Measurements from ENCODE around the gene TRHDE.
"Not testable (repeated sequence)": the region's sequence is repeated elsewhere in the genome, so short reads cannot be mapped to it uniquely, and the experiment has no call there.

TRHDE gene

DNA sequence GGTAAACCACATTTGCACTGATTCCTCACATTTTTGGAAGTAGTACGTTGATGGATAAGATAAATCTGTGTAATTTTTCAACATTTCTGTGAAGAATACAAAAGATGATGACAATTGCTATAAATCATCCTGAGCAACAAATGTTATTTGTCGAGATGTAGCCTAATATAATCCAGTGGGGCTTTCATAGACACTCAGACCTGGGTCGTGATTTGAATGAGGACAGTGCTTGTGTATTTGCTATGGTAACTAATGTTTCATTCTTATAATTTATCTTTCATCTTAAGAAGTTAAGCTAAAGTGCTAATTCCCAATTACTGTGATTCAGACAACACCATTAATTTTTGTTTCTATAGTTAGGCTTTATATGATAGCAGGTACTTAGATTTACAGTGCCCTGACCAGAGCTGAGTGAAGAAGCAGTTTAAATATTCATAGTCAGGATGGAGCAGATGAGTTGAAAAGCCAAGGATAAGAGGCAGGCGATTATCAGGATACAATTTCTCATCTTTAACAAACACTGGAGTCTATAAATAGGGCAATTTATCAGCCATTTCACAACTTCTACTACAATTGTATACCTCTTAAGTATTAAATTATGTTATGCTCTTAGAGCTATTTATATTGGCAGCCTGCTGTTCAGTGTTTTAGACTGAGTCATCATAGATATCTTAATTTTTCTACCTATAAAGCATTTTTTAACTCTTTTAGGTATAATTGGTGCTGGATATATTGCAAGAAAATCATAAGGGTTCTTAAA is 359.9 kb downstream of the TRHDE start:
- DNase-seq (ENCODE audit: low spot score): no peak

DNA sequence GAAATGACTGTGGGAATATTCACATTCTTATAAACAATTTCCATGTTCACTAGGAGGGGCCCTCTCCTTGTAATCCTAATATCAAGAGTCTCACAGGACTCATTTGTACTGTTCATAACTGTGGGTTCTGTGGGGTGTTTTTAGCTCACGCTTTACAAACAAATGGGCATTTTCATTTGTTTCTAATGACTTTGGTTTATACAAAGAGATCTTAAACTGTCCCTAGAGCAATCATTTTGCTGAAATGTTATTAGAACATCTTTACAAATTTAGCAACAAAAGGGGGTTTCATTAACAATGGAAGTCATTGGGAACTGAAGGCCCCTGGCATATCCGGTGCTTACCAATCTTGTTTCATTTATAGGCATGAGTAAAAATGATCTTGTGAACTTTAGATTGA is 370.5 kb downstream of the TRHDE start:
- DNase-seq (ENCODE audit: low spot score): no peak

DNA sequence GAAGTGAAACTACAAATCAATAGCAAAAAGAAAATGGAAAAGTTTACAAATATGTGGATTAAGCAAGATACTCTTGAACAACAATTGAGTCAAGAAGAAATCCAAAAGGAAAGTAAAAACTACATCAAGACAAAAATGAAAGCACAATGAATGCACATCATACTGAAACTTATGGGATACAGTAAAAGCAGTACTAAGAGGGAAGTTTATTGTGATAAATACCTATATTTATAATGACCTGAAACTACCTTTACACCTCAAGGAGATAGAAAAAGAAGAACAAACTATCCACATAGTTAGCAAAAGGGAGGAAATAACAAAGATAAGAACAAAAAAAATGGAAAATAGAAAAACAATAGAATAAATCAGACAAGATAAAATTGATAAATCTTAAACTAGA is 375.0 kb downstream of the TRHDE start:
- no peak for DNase-seq (ENCODE audit: low spot score)

DNA sequence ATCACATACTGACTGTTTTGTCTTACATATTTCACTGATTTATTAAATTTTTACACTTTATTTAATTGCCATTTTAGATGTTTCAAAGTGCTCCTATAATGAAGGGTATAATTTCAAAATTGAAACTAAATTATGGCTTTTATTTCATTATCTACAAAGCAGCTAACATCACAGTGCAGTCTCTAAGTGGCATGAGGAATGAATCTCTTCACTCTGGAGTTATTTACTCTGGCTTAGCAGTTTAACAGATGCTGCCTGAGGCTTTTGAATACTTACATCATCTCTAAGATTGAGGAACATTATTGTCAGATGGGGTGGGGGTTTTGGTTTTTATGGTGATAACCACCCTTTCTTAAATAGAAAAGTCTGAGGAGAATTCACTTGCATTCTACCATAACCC is 386.4 kb downstream of the TRHDE start:
- DNase-seq (ENCODE audit: low spot score): no peak

DNA sequence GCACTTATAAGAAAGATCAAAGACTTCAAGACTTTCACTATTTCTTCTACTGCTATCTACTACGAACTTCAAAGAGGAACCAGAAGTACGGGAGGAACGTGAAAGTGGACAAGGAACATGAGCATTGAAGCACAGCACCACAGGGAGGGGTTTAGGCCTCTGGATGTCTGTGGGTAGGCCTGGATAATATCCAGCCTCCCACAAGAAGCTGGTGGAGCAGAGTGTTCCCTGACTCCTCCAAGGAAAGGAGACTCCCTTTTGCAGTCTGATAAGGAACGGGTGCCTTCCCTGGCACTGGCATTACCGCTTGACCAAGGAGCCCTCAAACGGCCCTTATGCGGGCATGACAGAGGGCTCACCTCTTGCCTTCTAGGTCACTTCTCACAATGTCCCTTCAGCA is 388.0 kb downstream of the TRHDE start:
- not testable (repeated sequence) for DNase-seq (ENCODE audit: low spot score)

DNA sequence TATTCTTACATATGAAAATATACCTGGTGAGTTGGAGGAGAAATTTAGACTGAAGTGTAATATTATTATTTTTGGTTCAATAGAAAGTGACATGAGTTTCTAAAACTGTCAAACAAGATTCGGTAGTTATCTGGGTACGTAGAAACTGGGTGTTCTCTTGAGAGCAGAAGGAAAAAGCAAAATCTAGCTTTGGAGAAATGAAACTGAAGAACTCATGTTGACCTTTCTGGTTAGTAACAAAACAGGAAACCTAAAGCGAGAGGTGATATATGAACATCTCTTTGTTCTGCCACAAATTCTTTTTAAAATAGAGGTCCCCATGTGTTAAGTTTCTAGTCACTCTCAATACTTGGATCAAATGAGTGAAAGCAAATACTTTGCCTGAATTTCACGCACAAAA is 401.7 kb downstream of the TRHDE start:
- no peak for DNase-seq (ENCODE audit: low spot score)

DNA sequence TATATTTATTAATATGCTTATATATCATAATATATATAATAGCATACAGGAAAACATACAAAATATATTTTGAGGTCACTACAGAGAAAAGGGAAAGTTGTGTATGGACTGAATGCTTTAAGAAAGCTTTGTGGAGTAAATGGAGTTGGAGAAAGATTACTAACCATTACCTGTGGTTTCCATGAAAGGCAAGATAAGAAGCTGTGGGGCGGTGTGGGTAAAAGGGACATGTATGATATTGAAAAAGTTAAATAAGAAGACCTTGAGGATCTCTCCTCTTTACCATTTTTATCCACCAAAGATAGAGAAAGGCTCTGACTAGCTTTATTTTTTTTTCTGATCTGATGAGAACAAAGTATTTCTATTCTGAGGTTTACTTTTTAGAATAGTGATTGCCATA is 404.4 kb downstream of the TRHDE start:
- DNase-seq (ENCODE audit: low spot score): no peak

DNA sequence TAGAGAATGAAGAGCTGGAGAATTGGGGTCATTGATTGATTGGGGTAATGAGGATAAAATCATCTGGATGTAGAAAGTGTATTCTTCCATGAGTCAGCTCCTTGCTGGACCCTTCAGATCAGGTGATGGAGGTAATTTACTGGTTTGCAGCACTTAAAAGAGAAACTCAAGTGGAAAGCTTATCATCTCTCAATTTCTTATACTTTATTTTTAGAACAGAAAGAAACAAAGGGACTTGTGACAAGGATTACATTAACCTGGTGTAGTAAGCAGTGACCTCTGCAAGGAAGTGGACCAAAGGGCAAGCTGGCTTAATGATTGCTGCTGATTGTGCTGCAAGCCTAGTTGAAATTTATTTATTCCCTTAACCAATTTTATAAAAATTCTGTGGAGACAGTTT is 405.0 kb downstream of the TRHDE start:
- DNase-seq (ENCODE audit: low spot score): no peak

DNA sequence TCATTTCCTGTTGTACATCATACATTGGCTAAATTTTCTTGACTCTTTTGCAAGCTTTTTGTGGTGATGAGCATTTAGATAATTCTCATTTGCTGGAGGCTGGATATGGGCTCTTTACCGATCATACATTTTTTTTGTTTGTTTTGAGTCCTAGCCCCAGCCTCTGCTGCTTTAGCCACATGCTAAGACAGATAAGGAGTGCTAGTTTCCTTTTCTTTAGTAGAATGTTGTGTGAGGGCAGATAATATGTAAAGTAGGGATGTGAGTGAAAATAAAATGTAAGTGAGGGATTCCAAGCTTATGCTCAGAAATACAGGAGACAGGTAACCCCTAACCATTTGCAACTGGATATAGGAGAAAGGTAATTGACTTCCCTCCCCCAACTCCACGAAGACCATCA is 405.7 kb downstream of the TRHDE start:
- DNase-seq (ENCODE audit: low spot score): no peak

DNA sequence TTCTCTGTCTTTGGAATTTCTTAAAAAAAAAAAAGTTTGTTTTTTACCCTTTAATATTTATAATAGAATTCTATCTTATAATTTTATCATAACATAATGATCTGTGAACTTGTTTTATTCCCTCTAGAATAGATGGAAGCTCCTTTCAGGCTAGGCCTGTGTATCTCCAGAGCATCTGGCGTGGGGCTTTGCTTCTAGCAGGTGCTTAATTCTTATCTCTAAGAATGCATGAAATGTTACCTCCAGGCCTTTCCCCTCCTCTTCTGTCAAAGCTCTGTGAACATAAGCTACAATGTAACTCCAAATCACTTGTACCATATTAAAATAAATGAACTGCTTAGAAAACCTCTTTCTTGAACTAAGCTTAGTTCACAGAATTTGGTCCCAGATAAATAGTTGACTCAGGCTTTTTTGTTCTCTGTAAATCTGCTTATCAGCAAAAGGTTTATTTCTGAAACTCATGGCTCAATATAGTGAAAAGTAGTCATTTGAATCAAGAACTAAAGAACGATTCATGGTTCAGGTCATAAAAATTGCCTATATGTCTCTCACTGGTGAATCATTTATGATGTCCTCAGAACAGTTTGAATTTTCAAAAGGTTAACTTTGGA is 407.1 kb downstream of the TRHDE start:
- no peak for DNase-seq (ENCODE audit: low spot score)

DNA sequence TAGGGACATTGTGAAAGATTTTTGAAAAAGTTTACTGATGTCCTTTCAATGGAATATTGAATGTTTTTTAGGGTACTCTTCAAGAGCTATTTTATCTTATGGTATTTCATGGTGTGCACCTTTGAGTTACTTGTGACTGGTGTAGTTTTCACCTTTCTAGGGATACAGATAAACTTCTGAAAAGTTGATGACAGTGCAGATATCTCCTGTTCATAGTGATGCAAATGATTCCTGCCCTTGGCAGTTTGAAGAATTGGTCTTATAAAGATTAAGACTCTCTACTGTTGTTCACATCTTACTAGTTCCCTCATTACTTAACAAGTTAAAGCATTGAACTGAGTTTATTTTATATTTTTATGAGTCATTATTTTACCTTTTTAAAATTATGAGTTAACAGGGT is 408.9 kb downstream of the TRHDE start:
- DNase-seq (ENCODE audit: low spot score): no peak

DNA sequence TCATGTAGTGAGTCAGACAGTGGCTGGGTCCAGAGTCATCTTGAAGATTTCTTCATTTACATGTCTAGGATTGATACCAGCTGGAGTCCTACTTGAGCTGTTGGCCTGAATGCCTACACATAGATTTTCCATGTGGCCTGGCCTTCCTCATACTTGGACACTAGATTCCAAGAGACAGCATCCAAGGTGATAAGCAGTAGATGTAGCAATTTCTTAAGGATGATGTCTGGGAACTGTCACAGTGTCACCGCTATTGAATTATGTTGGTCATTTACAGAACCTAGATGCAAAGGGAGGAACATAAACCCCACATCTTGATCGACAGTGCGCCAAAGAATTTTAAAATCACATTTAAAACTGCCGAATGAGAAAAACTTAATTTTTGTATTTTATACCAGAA is 412.3 kb downstream of the TRHDE start:
- no peak for DNase-seq (ENCODE audit: low spot score)

DNA sequence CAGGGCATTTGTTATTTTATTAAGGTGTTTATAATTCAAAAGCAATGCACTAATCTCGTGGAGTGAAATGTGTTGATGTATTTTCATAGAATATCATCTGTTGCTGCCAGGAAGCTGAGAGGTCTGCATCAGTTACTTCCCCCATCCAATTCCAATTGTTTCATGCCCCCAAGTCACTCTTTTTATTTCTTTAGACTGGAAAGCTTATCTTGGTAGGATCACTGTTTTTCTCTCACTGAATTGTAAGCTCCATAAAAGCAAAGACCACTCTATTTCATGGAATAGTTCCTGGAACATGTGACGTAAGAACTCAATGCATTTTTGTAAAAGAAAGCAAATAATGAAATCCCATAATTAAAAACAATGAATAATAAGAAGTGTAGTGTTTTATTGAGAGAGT is 420.2 kb downstream of the TRHDE start:
- no peak for DNase-seq (ENCODE audit: low spot score)

DNA sequence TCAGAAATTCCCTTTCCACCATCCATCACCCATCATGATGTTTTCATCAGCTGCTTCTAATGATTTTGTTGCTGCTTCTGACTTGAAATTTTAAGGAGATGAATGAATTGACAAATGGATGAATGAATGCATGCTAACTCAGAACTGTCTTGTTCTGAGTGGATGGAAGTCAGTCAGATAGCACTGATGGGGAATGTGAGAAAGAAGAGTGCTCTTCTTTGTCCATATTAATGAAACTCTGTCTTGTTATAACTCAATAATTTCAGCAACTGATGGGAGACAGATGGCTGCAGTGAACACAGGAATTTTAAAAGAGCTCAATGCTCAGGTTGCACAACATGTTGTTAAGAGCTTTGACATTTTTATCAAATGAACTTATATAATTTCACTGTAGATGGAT is 422.0 kb downstream of the TRHDE start:
- no peak for DNase-seq (ENCODE audit: low spot score)

DNA sequence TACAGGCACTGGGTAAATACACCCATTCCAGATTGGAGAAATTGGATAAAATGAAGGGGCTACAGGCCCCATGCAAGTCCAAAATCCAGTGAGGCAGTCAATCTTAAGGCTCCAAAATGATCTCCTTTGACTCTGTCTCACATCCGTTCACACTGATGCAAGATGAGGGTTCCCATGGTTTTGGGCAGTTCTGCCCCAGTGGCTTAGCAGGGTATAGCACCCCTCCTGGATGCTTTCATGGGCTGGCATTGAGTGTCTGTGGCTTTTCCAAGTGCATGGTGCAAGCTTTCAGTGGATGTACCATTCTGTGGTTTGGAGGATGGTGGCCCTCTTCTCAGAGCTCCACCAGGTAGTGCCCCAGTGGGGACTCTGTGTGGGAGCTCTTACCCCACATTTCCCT is 427.2 kb downstream of the TRHDE start:
- DNase-seq (ENCODE audit: low spot score): no peak

DNA sequence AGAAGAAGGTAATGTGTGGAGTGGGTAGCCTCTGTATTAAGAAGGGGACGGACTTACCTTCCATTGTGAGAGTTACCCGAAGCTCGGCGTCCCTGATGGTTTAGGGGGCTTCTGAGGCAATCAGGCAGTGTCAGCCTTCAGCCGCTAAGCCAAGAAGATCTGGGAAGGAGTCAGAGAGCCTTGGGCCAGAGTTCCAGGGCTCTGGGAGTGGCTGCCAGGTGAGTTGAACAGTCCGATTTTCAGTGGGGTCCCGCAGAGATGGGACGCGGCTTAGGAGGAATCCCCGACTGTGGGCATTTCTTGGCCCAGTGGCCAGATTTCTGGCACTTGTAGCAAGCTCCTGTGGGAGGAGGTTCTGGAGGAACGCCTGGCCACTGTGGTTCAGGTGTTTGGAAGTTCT is 439.9 kb downstream of the TRHDE start:
- not testable (repeated sequence) for DNase-seq (ENCODE audit: low spot score)

DNA sequence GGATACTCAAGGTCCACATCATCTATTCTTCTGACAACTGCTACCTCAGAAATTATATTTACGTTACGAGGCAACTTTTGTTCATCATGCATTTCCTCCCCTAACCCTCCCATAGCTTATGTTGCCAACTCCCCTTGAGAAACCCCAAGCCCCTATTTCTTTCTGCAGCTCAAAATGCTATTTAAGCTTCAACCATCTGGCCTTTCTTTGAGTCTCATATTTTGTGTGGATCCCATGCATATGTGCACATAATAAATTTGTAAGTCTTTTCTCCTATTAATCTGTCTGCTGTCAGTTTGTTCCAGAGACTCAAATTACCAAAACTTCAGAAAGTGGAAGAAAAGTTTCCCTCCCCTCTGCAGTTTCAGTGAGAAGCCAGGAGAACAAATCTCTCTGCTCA is 444.1 kb downstream of the TRHDE start:
- DNase-seq (ENCODE audit: low spot score): no peak

DNA sequence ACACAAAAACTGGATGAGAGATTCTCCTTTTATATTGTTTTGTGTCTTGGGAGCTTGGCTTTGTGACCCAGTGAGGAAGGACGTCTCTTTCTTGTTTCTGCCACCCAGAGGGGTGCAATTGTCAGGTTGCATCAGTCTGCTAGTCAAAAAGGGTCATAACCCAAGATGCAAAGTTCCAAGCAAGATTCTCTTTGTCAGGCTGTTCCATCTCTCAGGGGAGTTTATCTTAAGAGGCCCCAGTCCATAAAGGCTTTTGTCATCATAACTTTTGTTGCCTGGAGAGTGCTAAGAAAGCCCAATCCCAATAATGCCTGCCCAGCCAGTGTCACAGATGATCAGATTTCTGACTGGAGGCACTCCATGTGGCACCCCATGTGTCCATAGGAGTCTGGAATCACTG is 444.9 kb downstream of the TRHDE start:
- DNase-seq (ENCODE audit: low spot score): no peak

Data from RKO (cell line).